Activated CD8-positive, alpha-beta memory T cell treated with anti-CD3 and anti-CD28 coated beads, Interleukin-2, amount 50 U/mL, for 1 hour (primary cell): ENCODE data around the gene FSD2.
"Not testable (repeated sequence)": the region's sequence is repeated elsewhere in the genome, so short reads cannot be mapped to it uniquely, and the experiment has no call there.

ENCODE experiments used
- DNase-seq: peaks from one replicate; pipeline ENCODE4 v3.0.0-alpha.2; 2020; ENCODE audit errors: extremely low read depth

FSD2 gene

DNA sequence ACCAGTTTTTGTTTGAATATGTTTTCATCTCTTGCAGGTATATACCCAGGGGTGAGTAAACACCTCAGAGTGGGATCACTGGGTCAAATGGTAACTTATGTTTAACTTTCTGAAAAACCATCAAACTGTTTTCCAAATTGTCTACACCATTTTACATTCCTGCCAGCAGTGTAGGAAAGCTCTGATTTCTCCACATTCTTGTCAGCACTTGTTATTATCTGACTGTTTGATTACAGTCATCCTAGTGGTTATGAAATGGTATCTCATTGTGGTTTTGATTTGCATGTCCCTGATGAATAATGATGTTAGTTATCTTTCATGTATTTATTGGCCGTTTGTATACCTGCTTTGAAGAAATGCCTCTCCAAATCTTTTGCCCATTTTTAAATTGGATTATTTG is 13.8 kb downstream of the FSD2 start:
- no peak for DNase-seq

DNA sequence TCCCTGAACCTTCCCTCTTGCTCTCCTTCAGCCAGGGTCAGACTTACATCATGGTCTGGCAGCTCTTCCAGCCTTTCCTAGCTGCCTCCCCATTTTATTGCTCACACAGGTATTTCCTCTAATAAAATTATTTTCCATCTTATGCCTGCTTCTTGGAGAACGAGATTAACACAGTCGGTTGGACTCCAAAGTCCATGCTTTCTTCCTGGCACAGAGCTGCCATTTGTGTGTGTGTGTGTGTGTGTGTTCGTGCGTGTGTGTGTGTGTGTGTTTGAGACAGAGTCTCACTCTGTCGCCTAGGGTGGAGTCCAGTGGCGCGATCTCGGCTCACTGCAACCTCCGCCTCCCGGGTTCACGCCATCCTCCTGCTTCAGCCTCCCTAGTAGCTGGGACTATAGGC is 15.5 kb downstream of the FSD2 start:
- DNase-seq = no peak

DNA sequence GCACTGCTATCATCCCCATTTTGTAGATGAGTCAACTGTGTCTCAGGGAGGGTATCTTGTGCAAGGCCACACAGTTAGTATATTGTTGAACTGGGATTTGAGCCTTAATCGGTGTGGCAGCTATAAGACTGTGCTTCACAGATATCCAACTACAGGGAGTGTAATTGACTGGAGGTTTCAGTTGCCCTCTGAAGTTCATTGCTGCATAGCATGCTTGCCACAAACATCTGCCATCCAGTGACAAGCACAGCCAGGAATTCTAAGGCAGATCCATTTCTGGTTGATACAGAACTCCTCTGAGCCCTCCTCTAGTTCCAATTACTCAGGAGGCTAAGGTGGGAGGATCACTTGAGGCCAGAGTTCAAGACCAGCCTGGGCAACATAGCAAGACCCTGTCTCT is 16.4 kb downstream of the FSD2 start:
- DNase-seq = no peak

DNA sequence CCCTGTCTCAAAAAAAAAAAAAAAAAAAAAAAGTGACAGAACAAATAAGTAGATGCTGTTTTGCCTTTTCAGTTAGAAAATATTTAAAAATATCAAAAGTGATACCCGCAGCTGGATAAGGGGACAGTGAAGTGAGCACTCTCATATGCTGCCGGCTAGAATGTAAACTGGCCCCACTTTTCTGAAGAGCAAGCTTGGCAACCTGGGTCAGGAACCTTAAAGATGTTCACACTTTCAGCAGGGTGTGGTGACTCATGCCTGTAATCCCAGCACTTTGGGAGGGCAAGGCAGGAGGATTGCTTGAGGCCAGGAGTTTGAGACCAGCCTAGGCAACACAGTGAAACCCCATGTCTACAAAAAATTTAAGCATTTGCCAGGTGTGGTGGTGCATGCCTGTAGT is 17.4 kb downstream of the FSD2 start:
- no peak for DNase-seq

DNA sequence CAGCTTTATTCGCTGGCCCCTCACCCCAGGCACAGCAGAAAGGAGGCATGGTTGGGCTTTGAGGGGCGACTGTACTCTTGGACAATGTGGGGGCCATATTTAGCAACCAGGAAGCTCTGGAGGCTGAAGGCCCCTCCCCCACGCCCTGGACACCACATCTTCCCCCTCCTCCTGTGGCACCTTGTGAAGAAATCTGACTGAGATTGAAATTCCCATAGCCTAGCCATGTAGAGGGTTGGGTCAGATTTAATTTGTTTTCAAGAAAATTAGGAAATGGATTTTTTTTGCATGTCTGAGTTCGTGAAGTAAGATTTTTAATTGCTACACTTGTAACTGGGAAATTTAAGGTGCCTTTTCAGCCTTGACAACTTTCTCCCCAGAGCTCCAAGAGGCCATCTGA is 24.5 kb downstream of the FSD2 start:
- no peak for DNase-seq

DNA sequence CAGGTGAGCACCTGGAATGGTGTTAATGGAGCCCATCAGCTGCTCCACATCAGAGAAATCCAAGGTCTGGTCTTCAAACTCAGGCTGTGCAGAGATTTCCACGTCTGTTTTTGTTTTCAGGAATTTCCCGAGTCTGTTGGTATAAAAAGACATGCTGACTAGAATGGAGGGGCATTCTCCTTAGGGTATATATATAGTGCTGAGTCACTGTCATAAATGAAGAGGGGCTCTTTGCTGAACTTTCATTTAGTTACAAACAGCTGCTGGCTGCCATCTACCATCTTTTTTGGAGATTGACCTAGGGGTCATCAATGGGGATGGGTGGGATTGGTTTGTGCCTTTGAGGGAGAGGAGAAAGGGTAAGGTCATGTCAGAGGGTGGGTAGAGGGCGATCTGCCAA is 27.1 kb downstream of the FSD2 start:
- no peak for DNase-seq

DNA sequence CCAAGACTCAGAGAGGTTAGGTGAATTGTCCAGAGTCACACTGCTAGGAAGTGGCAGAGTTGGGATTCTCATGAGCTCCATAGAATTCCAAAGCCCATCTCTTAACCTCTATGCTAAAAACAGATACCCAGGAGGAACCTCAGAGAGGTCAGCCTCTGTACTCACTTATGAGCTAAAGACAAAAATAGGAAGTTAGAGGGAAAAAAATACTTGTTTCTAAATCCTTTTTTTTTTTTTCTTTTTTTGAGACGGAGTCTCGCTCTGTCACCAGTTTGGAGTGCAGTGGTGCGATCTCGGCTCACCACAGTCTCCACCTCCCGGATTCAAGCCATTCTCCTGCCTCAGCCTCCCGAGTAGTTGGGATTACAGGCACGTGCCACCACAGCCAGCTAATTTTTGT is 31.4 kb downstream of the FSD2 start:
- no peak for DNase-seq

DNA sequence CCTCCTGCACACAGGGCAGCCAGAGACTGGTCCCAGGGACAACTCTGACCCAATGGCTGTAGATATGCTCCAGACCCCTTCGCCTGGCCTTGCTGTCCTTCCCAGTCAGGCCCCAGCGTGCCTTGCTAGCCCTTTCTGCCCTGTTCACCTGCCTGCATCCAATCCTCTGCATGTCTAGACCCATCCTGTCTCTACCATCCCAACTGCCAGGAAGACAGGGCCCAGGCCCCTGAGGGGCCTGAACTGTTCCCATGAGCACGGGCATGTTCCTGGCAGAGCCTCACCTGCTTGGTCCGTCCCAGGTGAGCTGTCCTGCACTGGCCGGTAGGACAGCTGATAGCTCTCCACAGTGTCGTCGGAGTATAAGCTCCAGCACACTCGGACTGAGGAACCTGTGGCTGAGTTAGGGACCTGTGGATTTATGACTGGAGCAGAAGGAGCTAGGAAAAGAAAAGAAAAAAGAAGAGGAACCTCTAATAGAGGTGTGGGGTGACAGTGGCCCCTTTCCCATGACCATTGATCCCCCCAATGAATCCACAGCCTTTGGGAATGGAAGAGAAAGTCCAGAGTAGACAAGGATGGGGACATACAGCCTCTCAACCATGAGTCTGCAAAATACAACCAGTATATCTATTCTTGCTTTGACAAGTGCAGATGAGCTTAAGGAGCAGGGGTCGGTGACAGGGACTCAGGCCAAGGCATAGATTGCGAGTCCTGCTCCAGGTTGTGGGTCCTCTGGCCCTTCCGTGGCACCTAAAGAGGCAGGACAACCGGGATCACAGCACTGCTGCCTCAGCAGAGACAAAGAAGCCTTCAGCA is 33.9 kb downstream of the FSD2 start:
- DNase-seq = no peak

DNA sequence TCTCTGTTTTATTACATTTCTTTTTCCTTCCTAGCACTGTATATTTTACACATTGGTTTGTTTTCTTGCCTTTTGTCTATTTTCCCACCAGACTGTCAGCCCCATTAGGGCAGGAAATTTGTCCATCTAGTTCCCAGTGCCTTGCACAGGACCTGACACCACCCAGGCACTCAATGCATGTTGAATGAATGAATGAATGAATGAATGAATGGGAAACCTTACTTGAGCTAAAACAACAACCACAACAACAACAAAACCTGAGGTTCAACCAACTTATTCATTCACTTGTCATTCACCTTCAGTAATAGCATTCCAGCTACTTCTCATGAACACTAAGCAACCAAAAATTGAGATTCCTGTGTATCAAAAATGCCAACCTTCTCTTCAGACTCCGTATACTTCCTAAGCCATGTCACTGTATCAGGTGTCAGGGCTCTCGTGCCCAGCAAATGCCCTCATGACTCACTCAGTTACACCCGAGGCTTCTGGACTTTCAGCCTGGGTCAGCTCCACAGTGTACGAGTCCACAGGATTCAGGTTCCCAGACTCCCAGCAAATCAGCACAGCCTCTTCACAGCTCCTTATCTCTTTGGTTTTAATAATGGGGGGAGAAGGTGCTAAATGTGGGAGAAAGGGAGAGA is 37.3 kb downstream of the FSD2 start:
- no peak for DNase-seq

DNA sequence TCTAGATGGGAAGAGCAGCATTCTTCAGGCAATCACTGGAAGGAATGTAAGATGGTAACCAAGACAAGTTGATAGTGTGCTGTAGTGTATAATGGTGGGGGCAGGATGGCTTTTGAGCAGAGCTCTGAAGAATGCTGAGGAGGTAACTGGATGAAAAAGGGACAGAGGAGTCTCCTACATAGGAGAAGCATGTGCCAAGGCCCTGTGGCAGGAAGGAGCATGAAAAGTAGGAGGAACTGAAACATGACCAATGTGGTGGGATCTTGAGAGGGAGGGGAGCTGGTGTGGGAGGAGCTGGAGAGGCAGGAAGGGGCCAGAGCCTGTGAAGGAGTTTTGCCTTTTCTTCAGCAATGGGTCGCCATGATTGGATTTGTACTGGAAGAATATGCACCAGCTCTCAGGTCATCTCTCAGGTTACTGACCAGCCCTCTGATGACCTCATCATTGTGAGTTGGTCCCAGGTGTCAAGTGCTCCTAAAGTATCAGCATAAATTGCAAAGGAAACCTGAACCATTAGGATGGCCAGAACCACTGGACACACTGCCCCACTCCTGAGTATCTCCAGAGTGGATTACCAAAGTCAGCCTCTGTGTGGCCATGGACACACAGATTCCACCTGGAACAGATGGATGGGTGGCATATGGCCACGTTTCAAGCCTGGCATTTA is 38.6 kb downstream of the FSD2 start:
- DNase-seq = no peak

DNA sequence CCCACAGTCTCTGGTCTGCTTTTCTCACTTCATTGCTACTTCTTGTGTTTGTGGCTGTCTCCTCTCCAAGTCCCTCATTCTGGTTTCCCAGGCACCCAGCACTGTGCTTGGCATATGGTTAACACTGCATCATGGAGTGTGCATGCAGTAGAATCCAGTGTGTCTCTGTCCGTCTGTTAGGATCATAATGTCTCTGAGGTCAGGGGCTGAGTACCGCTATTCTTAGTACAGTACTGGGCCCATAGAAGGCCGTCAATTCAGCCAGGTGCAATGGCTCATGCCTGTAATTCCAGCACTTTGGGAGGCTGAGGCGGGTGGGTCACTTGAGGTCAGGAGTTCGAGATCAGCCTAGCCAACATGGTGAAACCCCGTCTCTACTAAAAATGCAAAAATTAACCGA is 39.7 kb downstream of the FSD2 start:
- not testable (repeated sequence) for DNase-seq

DNA sequence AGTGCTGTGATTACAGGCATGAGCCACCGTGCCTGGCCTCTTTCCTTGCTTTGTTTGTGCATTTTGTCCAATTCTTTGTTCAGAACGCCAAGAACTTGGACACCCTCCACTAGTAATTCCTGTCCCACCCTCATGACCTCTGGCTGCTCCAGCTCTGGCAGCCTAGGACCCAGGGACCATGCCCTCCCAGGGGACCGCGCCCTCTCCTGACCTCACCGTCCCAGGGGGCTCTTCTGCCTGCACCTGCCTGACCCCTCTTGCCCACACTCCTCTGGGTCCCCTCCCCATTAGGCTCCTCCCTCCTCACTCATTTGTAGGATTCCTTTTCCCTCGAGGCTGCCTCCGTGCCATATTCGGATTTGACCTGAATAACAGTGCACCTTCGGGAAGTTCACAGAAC is 41.1 kb downstream of the FSD2 start:
- DNase-seq = no peak

DNA sequence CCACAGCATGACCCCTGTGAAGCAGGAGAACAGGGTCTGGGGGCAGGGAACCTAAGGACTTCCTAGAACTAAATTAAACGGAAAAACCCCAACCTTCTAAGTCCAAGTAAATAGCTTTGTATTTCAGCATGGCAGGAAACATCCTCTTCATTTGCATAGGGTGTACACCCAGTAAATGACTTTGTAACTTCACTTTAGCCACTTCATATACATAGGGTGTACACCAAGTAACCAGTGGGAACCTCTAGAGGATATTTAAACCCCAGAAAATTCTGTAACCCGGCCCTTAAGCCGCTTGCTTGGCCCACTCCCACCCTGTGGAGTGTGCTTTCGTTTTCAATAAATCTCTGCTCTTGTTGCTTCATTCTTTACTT is 41.8 kb downstream of the FSD2 start:
- no peak for DNase-seq

DNA sequence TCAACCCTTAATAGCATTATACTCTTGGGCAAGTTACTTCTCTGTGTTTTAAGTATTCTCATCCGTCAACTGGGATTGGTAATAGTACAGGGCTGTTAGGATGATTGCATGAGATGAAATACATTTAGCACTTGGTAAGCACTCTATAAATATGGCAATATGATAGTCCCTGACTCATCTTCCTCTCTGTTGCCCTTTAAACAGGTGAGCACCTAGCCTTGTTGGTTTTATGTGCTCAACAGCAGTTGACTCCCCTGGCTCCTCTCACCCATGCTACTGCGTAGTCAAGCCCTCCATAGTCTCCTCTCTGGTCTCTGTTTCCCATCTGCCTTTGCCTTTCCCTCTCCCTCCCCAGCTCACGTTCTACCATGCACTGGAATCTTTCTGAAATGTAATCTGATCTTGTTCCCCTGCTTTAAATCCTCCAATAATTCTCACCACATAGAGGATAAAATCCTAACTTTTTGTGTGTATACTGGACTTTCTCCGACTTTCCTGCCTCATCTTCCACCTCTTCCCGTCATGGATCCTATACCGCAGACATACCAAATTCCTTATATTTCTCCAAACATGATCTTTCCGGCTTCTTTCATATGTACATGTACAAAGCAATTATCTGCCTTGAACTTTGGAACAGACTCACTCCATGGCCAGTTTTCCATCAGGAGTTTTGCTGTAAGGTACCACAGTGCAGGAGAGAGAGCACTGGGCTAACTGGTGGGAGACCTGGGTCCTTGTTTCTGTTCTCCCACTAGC is 42.3 kb downstream of the FSD2 start:
- DNase-seq = no peak

DNA sequence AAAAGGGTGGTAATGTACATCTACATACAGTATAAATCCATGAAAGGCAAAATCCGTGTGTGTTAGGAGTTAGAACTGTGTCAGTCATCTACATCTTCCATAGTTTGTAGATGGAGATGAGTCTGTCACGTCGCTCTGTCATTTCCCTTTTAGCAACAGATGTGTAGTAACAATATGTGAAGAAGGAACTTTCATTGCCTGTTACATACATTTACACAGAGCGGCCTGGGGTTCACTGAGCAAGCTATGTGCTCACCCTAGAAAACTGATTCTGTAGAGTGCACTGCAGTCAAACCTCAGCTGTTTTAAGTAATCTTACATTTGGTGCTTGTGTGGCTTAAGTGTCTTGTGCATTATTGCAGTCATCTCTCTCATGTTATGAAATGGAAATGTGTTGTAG is 54.6 kb downstream of the FSD2 start:
- DNase-seq = no peak

DNA sequence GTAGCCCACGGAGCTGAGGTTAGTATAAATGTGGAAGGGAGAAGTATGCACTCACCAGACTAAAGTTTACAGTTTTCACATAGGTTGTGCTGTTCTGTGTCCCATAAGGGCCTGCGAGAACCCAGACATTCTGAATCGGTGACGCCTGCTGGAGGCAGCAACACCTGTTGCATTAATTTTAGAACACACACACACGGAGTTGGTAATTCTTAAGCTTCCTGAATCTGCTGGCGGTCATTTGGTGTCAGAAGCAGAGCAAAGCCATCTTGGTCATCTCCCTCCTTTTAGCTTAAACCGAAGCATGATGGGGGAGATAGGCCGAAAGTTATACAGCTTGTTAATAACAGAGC is 55.1 kb downstream of the FSD2 start:
- DNase-seq = no peak

DNA sequence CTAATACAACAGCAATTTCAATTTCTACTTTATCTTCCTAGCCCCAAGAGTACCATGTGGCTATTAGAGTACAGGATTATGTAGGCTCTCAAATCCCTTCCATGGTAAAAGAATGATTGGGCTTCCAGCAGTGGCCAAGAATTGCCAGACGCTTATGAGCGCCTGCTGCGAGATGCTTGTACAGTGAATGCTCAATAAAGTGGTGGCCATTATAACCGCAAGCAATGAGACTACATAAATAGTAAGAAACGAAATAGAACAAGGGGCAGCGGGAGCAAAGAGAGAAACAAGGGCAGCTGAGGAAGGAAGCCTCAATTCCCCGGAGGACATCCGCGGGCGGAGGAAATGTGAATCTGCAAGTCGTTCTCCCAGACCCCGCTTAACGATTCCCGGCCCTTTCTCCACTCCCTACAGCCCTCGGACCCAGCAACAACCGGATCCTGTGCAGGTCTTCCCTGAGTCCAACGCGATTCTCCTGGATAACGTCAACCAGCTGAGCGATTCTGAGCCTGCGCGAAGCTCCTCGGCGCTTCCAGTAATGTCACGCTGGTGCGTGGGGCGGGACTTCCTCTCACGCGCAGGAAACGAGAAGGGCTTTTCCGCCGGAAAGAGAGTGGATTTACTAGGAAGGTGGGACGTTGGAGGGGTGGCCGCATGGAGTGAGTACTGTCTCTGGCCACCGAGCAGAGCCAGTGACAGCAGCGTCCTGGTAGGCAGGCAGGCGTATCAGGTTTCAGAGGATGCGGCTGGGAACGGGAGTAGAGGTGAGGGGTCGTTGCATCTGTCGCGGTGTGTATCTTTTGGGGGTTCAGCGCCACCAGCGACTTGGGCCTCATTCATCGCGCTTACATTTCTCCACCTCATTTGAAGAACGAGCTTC is 55.7 kb downstream of the FSD2 start:
- DNase-seq = peak; percentile 51

DNA sequence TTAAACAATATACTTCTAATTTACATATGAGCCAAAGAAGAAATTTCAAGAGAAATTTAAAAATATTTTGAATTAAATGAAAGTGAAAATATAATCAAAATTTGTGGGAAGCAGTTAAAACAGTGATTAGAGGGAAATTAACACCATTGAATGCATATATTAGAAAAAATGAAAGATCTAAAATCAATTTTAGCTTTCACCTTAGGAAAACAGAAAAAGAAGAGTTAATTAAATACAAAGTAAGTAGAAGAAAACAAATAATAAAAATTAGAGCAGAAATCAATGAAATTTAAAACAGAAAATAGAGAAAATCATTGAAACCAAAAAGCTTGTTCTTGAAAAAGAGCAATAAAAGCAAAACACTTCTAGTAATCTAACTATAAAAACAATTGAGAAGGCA is 57.6 kb downstream of the FSD2 start:
- DNase-seq = no peak

DNA sequence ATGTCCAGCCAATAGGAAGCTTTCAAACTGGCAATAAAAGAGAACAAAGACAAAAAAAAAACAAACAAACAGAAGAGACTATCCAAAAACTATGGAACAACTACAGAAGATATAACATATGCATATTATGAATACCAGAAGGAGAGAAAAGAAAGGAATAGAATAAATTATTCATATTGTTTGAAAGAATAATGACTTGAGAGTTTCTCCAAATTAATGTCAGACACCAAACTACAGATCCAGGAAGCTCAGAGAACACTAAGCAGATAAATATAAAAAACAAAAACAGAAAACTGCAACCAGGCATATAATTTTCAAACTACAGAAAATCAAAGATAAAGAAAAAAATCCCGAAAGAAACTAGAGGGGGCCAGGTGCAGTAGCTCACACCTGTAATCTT is 62.1 kb downstream of the FSD2 start:
- DNase-seq = no peak

DNA sequence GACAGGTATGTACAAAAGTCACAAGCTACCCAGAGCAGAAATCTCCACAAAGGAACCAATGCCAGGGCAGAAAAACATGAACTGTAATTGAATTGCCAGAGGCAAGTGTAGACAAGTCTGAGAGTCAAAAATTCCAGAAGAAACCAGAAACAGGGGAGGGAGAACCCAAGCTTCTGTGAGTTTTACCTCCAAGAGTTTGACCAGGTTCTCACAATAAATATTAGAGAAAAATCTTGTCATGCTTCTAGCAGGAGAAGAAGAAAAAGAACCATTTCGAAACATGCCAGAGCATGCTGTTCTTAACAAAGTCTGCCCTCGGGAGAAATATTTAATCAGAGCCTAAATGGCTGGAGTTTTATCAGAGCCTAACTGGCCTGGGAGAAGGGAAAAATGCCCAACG is 63.7 kb downstream of the FSD2 start:
- DNase-seq = no peak

DNA sequence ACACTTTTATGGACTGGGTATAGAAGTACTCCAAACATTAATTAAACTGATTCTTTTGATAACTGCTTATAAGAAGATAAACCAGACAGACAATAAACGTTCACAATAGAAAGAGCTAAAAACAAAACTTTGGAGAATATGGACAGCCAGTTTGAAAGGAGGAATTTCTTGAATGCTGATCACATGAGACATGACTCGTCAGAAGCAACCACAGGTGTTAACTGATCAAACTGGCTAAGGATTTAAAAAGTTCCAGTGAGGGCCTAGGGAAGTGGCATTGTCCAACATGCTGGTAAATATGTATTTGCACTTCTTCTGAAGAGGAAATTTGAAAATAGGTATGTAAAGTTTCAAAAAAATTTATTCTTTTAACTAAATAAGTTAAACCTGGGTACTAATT is 66.8 kb downstream of the FSD2 start:
- DNase-seq = no peak

DNA sequence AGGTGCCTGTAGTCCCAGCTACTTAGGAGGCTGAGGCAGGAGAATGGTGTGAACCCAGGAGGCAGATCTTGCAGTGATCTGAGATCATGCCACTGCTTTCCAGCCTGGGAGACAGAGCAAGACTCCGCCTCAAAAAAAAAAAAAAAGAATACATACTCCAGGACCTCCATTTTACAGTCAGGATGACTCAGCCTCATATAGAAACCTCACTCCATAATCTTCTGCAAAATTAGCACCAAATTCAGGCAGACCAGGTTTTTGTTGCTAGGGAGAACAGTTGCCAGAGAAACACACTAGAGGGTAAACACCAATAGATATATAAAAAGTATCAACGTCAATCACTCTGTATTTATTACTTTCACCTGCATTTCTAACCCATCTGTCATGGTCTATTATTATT is 67.9 kb downstream of the FSD2 start:
- DNase-seq = no peak
